ENCODE measurements around the gene RACK1. TPM values are rescaled to one million over a fixed set of nuclear protein-coding genes. Genes with fewer than 3 reads are reported as not detected.

Gene RACK1
- total and polyA plus RNA-seq, 2 of the 13 experiments (the other 11 are each of a cell fraction or from before 2014, with no cell fraction given): 2,514 to 6,141 TPM

GRCh38 chr5:181221792-181222629 lies 21.7 kb downstream of the RACK1 start (continued):
- no peak for TF ChIP-seq ZBTB1 (CRISPR knock-in tag; IDR thresholded peaks at IDR 0.05; ENCODE audit: borderline replicate concordance)
- TF ChIP-seq ZFP37 (CRISPR knock-in tag; IDR thresholded peaks at IDR 0.05; ENCODE audit: borderline replicate concordance): no peak; the same call in 1 of the 2 replicates
- no peak for TF ChIP-seq NR2F6 (IDR thresholded peaks at IDR 0.05)
- TF ChIP-seq NR2F6 (CRISPR knock-in tag; IDR thresholded peaks at IDR 0.05): peak; percentile 18
- TF ChIP-seq ZXDC (CRISPR knock-in tag; IDR thresholded peaks at IDR 0.05): peak; percentile 89
- TF ChIP-seq AHR (CRISPR knock-in tag; IDR thresholded peaks at IDR 0.05): peak; percentile 50; the same call in 1 of the 2 replicates
- TF ChIP-seq THAP9 (CRISPR knock-in tag; IDR thresholded peaks at IDR 0.05; ENCODE audit: borderline replicate concordance): peak; percentile 20; the same call in 1 of the 2 replicates
- no peak for TF ChIP-seq ZSCAN22 (CRISPR knock-in tag; IDR thresholded peaks at IDR 0.05)
- peak; percentile 73 for TF ChIP-seq ATF1 (CRISPR knock-in tag; IDR thresholded peaks at IDR 0.05)
- TF ChIP-seq PAXIP1 (CRISPR knock-in tag; conservative IDR thresholded peaks at IDR 0.05): peak; percentile 51
- TF ChIP-seq CBX1 (IDR thresholded peaks at IDR 0.05; ENCODE audit: low read depth): peak; percentile 87
- TF ChIP-seq PCBP2 (optimal IDR thresholded peaks at IDR 0.05; ENCODE audit: low read depth, low read length, poor library complexity, severe bottlenecking): no peak
- TF ChIP-seq MTA1 (CRISPR knock-in tag; IDR thresholded peaks at IDR 0.05; ENCODE audit: borderline replicate concordance): no peak; the same call in 1 of the 2 replicates
- no peak for TF ChIP-seq ZBTB7A (CRISPR knock-in tag; IDR thresholded peaks at IDR 0.05)
- no peak; the same call in 1 of the 2 replicates for TF ChIP-seq ZNF737 (CRISPR knock-in tag; IDR thresholded peaks at IDR 0.05; ENCODE audit: borderline replicate concordance)
- TF ChIP-seq NCOR1 (IDR thresholded peaks at IDR 0.05; ENCODE audit: borderline replicate concordance, low read length): peak; percentile 62; the same call in 1 of the 2 replicates
- TF ChIP-seq MAFG (CRISPR knock-in tag; IDR thresholded peaks at IDR 0.05): no peak
- TF ChIP-seq GABPA (IDR thresholded peaks at IDR 0.05; ENCODE audit: low read depth, low read length): no peak
- TF ChIP-seq GABPA (CRISPR knock-in tag; IDR thresholded peaks at IDR 0.05; ENCODE audit: low read depth): peak; percentile 72
- TF ChIP-seq ZFP36 (IDR thresholded peaks at IDR 0.05; ENCODE audit: borderline replicate concordance, low read depth, low read length, partially characterized antibody): peak; percentile 36
- peak; percentile 56; the same call in 1 of the 2 replicates for TF ChIP-seq ZNF776 (CRISPR knock-in tag; IDR thresholded peaks at IDR 0.05)
- peak; percentile 56 for TF ChIP-seq ZNF607 (CRISPR knock-in tag; IDR thresholded peaks at IDR 0.05; ENCODE audit: borderline replicate concordance)

Data from HepG2 (cell line).